GM20000 (cell line): Measurements from ENCODE around the gene LIPT2.

Source experiments
- DNase-seq: peaks from one replicate; pipeline ENCODE4 v3.0.0; 2012; ENCODE audit warnings: low spot score
- TF ChIP-seq, protein P1 (sequence below): IDR thresholded peaks from 2 replicates; pipeline ENCODE4 v1.5.1; 2012; ENCODE audit warnings: mild to moderate bottlenecking, control low read depth; ENCODE audit errors: extremely low read depth, missing control alignments

Gene LIPT2

DNA sequence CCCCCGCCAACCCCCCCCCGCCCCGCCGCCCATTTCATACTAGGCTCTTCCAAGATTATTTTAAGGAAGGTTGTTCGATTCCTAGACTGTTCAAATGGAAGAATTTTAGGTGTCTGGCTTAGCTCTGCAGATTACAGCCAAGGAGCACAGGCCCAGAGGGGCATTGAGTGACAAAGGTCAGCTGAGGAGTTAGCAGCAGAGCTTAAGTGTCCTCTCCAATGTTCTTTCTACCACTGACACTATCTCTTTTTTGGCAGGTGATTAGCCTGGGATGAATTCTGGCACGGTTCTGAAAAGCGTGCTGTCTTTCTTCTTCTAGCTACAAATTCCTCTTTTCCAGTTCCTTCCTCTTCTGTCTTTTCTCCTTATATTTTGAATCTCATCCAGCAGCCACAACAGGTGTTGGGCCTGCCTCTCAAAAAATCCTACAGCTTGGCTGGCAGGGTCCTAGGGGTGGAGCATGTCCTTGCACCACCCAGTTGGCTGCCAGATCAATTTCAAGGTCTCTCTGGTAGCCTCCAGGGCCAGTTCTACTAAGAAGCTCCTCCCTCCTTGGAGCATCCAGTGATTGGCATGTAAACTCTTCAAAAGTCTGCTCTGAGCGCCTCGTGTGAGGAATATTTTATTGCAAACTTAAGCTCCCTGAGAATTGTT, 49.2 kb downstream of the LIPT2 start:
- TF ChIP-seq, protein P1, sequence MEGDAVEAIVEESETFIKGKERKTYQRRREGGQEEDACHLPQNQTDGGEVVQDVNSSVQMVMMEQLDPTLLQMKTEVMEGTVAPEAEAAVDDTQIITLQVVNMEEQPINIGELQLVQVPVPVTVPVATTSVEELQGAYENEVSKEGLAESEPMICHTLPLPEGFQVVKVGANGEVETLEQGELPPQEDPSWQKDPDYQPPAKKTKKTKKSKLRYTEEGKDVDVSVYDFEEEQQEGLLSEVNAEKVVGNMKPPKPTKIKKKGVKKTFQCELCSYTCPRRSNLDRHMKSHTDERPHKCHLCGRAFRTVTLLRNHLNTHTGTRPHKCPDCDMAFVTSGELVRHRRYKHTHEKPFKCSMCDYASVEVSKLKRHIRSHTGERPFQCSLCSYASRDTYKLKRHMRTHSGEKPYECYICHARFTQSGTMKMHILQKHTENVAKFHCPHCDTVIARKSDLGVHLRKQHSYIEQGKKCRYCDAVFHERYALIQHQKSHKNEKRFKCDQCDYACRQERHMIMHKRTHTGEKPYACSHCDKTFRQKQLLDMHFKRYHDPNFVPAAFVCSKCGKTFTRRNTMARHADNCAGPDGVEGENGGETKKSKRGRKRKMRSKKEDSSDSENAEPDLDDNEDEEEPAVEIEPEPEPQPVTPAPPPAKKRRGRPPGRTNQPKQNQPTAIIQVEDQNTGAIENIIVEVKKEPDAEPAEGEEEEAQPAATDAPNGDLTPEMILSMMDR = no peak
- DNase-seq = no peak

DNA sequence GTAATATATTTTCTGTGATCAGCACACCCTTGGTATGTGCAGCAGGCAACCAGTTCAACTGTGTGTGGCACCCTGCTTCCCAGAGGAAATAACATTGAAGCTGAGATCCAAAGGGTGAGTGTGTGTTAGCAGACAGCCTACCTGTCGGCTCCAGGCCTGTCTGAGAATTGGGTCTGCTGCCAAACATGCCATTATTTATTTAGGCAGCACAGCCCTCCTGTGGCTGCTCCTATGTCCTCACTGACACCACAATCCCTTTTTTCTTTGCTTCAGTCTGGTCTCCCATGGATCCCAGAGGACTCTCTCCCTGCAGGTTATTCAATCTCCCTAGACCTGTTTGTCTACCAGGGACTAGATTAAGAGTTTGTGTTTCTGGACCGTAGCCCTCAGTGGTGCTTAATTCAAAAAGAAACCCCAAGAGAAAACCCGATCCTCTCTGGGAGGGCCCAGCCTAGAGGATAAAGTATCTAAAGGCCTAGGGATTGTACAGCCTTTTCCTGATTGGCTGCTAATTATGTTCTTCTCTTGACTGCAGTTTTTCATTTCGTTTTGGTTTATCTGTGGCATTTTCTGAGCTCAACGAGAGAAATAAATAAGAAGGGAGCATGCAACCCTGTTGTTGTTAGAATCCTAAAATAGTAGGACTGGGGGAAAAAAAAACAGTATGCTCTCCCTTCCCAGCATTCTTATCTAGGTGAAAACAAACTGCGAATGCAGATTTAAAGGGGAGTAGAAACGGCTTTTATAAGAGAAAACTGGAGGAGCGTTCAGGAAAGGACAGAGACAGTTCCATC, 50.3 kb downstream of the LIPT2 start:
- TF ChIP-seq, protein P1 = no peak
- no peak for DNase-seq

DNA sequence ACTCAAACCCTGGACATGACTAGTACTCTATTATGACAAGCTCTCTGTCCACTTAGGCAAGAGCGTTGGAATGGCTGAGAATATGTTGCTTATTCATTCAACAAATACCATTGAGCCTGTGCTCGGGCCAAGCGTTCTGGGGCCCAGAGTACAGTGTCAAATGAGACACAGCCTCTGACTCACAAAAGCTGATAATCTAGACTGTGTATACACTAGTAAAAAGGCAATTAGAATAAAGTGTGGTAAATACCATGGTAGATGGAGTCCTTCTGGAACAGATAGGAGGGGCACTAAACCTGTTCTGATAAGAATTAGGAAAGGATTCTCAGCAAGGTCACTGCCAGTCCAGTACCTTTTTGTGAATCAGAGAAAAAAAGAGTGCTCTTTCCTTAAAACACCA, 50.9 kb downstream of the LIPT2 start:
- TF ChIP-seq, protein P1 = no peak
- DNase-seq = no peak
